OCI-LY3 (cell line): Measurements from ENCODE around the gene FAM181A.

Experiments used
- CTCF ChIP-seq: fragments of 200-600, 300-600 bp; sonication (generic); IDR thresholded peaks from 2 replicates; pipeline ENCODE4 v1.5.1; 2014; ENCODE audit warnings: antibody characterized with exemption, low read length, low read depth
- EZH2phosphoT487 ChIP-seq: fragments of 200-600 bp; shearing (Covaris generic); IDR thresholded peaks from 2 replicates; pipeline ENCODE4 v1.6.1; 2018; ENCODE audit warnings: antibody characterized with exemption, mixed run types, low read depth

- TF ChIP-seq CTCF: no peak
- TF ChIP-seq EZH2phosphoT487: no peak
Measured at GRCh38 chr14:93936926-93937325, 9.8 kb downstream of the FAM181A start.
